Measurements from ENCODE around the gene GPNMB.

- TF ChIP-seq, protein P1, sequence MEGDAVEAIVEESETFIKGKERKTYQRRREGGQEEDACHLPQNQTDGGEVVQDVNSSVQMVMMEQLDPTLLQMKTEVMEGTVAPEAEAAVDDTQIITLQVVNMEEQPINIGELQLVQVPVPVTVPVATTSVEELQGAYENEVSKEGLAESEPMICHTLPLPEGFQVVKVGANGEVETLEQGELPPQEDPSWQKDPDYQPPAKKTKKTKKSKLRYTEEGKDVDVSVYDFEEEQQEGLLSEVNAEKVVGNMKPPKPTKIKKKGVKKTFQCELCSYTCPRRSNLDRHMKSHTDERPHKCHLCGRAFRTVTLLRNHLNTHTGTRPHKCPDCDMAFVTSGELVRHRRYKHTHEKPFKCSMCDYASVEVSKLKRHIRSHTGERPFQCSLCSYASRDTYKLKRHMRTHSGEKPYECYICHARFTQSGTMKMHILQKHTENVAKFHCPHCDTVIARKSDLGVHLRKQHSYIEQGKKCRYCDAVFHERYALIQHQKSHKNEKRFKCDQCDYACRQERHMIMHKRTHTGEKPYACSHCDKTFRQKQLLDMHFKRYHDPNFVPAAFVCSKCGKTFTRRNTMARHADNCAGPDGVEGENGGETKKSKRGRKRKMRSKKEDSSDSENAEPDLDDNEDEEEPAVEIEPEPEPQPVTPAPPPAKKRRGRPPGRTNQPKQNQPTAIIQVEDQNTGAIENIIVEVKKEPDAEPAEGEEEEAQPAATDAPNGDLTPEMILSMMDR (IDR thresholded peaks at IDR 0.05): no peak
- no peak for TF ChIP-seq POLR2AphosphoS5 (IDR thresholded peaks at IDR 0.05)
- TF ChIP-seq POLR2A (IDR thresholded peaks at IDR 0.05): no peak
Observed at GRCh38 chr7:23205577-23205908, 41.0 kb upstream of the GPNMB start.

Measured in gastroesophageal sphincter (tissue), 3 donors.